HEK293 (cell line): ENCODE measurements around the gene DPP6.

Source experiments
- ZFP37 ChIP-seq: fragments of 450-650 bp; formaldehyde crosslinking; IDR thresholded peaks from 2 replicates; pipeline ENCODE4 v1.5.1; 2016; ENCODE audit warnings: missing biosample characterization, missing genetic modification characterization
- ZNF16 ChIP-seq: fragments of 450-650 bp; formaldehyde crosslinking; IDR thresholded peaks from 2 replicates; pipeline ENCODE4 v1.5.1; 2016; ENCODE audit warnings: low read depth, missing biosample characterization, missing genetic modification characterization
- TF ChIP-seq, protein P1 (sequence below): fragments of 450-650 bp; formaldehyde crosslinking; IDR thresholded peaks from 2 replicates; pipeline ENCODE4 v1.5.1; 2016; ENCODE audit warnings: missing biosample characterization, missing genetic modification characterization
- TF ChIP-seq, protein P2 (sequence below): fragments of 450-650 bp; formaldehyde crosslinking; IDR thresholded peaks from 2 replicates; pipeline ENCODE4 v1.5.1; 2016; ENCODE audit warnings: missing biosample characterization, missing genetic modification characterization

DNA sequence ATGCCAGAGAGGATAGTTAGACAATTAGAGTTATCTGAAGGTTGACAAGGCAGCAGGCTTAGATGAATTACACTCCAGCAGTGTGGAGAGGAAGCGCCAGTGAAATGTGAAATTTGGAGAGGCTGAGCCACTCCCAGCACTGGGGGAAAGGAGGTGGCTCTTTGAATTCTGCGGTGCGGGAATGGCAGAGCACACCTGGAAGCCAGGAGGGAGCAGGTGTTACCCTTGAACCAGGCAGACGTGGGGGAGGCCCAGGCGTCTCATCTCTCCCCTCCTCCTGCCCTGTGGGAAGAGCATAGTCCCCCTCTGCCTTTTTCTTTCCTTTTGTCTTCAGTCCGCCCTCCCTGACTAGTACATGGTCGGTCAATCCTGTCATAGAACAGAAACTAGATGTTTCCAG is 203.1 kb downstream of the DPP6 start:
- TF ChIP-seq, protein P1, sequence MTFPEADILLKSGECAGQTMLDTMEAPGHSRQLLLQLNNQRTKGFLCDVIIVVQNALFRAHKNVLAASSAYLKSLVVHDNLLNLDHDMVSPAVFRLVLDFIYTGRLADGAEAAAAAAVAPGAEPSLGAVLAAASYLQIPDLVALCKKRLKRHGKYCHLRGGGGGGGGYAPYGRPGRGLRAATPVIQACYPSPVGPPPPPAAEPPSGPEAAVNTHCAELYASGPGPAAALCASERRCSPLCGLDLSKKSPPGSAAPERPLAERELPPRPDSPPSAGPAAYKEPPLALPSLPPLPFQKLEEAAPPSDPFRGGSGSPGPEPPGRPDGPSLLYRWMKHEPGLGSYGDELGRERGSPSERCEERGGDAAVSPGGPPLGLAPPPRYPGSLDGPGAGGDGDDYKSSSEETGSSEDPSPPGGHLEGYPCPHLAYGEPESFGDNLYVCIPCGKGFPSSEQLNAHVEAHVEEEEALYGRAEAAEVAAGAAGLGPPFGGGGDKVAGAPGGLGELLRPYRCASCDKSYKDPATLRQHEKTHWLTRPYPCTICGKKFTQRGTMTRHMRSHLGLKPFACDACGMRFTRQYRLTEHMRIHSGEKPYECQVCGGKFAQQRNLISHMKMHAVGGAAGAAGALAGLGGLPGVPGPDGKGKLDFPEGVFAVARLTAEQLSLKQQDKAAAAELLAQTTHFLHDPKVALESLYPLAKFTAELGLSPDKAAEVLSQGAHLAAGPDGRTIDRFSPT (tag by site-specific recombination): no peak
- TF ChIP-seq, protein P2, sequence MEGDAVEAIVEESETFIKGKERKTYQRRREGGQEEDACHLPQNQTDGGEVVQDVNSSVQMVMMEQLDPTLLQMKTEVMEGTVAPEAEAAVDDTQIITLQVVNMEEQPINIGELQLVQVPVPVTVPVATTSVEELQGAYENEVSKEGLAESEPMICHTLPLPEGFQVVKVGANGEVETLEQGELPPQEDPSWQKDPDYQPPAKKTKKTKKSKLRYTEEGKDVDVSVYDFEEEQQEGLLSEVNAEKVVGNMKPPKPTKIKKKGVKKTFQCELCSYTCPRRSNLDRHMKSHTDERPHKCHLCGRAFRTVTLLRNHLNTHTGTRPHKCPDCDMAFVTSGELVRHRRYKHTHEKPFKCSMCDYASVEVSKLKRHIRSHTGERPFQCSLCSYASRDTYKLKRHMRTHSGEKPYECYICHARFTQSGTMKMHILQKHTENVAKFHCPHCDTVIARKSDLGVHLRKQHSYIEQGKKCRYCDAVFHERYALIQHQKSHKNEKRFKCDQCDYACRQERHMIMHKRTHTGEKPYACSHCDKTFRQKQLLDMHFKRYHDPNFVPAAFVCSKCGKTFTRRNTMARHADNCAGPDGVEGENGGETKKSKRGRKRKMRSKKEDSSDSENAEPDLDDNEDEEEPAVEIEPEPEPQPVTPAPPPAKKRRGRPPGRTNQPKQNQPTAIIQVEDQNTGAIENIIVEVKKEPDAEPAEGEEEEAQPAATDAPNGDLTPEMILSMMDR: no peak
- TF ChIP-seq ZFP37 (tag by site-specific recombination): no peak
- TF ChIP-seq ZNF16 (tag by site-specific recombination): no peak
